ENCODE results near the gene EPHA3. TPM values are rescaled to one million over a fixed set of nuclear protein-coding genes. Genes with fewer than 3 reads are reported as not detected.

EPHA3 gene
- total RNA-seq, 1 donor from 2014 or later: 0.17 TPM

GRCh38 chr3:89426060-89426459 lies 318.6 kb downstream of the EPHA3 start:
- DNase-seq (ENCODE audit: low spot score, unreplicated experiment): no peak
- TF ChIP-seq CTCF (IDR thresholded peaks at IDR 0.05; ENCODE audit: unreplicated experiment): no peak
- no peaks in the 10 kb centered on the region for H3K4me1 Mint-ChIP-seq (ENCODE audit: low read depth)
- H3K4me3 Mint-ChIP-seq (ENCODE audit: low read depth): no peak overlapping the region
- no peaks in the 10 kb centered on the region for H3K36me3 Mint-ChIP-seq (ENCODE audit: insufficient read depth)
- no peaks in the 10 kb centered on the region for H3K9me3 Mint-ChIP-seq (ENCODE audit: low read depth)
- H3K27ac Mint-ChIP-seq: no peak overlapping the region
- H3K27me3 Mint-ChIP-seq: no peaks in the 10 kb centered on the region

GRCh38 chr3:89434621-89435380 lies 327.4 kb downstream of the EPHA3 start:
- Mint-ChIP-seq H3K36me3 (ENCODE audit: insufficient read depth) (no peaks in the 10 kb centered on the region), H3K4me1 (ENCODE audit: low read depth) (no peaks in the 10 kb centered on the region), H3K27me3 (no peaks in the 10 kb centered on the region)

GRCh38 chr3:89436846-89437245 lies 329.4 kb downstream of the EPHA3 start:
- Mint-ChIP-seq H3K9me3 (ENCODE audit: low read depth) (no peaks in the 10 kb centered on the region), H3K27me3 (no peaks in the 10 kb centered on the region), H3K36me3 (ENCODE audit: insufficient read depth) (no peaks in the 10 kb centered on the region), H3K4me1 (ENCODE audit: low read depth) (no peaks in the 10 kb centered on the region), H3K4me3 (ENCODE audit: low read depth) (no peak overlapping the region), H3K27ac (no peak overlapping the region)
- no peak for TF ChIP-seq CTCF (IDR thresholded peaks at IDR 0.05; ENCODE audit: unreplicated experiment)
- no peak for DNase-seq (ENCODE audit: low spot score, unreplicated experiment)

More at GRCh38 chr3:89434621-89435380, 327.4 kb downstream of the EPHA3 start:
- no peak overlapping the region for H3K4me3 Mint-ChIP-seq (ENCODE audit: low read depth)
- no peak for DNase-seq (ENCODE audit: low spot score, unreplicated experiment)
- no peak overlapping the region for H3K27ac Mint-ChIP-seq
- no peaks in the 10 kb centered on the region for H3K9me3 Mint-ChIP-seq (ENCODE audit: low read depth)
- TF ChIP-seq CTCF (IDR thresholded peaks at IDR 0.05; ENCODE audit: unreplicated experiment): no peak

- H3K4me1 Mint-ChIP-seq (ENCODE audit: low read depth): no peaks in the 10 kb centered on the region
- H3K27ac Mint-ChIP-seq: no peak overlapping the region
- H3K36me3 Mint-ChIP-seq (ENCODE audit: insufficient read depth): no peaks in the 10 kb centered on the region
- no peaks in the 10 kb centered on the region for H3K9me3 Mint-ChIP-seq (ENCODE audit: low read depth)
- no peaks in the 10 kb centered on the region for H3K27me3 Mint-ChIP-seq
- no peak for TF ChIP-seq CTCF (IDR thresholded peaks at IDR 0.05; ENCODE audit: unreplicated experiment)
- no peak overlapping the region for H3K4me3 Mint-ChIP-seq (ENCODE audit: low read depth)
- DNase-seq (ENCODE audit: low spot score, unreplicated experiment): no peak
Observed at GRCh38 chr3:89440386-89440785, 333.0 kb downstream of the EPHA3 start.

GRCh38 chr3:89441141-89441540 lies 333.7 kb downstream of the EPHA3 start:
- TF ChIP-seq CTCF (IDR thresholded peaks at IDR 0.05; ENCODE audit: unreplicated experiment): no peak
- no peak overlapping the region for H3K27ac Mint-ChIP-seq
- H3K4me3 Mint-ChIP-seq (ENCODE audit: low read depth): no peak overlapping the region
- DNase-seq (ENCODE audit: low spot score, unreplicated experiment): no peak
- H3K4me1 Mint-ChIP-seq (ENCODE audit: low read depth): no peaks in the 10 kb centered on the region
- no peaks in the 10 kb centered on the region for H3K9me3 Mint-ChIP-seq (ENCODE audit: low read depth)
- no peaks in the 10 kb centered on the region for H3K36me3 Mint-ChIP-seq (ENCODE audit: insufficient read depth)
- H3K27me3 Mint-ChIP-seq: no peaks in the 10 kb centered on the region

Measured in progenitor cell of endocrine pancreas (in vitro differentiated cells).